ENCODE data around the gene FABP3. TPM values are rescaled to one million over a fixed set of nuclear protein-coding genes. Genes with fewer than 3 reads are reported as not detected.

FABP3 gene
- total RNA-seq, 4 donors from 2014 or later, result 2.5 to 12.1 (median 8.6) TPM

DNA sequence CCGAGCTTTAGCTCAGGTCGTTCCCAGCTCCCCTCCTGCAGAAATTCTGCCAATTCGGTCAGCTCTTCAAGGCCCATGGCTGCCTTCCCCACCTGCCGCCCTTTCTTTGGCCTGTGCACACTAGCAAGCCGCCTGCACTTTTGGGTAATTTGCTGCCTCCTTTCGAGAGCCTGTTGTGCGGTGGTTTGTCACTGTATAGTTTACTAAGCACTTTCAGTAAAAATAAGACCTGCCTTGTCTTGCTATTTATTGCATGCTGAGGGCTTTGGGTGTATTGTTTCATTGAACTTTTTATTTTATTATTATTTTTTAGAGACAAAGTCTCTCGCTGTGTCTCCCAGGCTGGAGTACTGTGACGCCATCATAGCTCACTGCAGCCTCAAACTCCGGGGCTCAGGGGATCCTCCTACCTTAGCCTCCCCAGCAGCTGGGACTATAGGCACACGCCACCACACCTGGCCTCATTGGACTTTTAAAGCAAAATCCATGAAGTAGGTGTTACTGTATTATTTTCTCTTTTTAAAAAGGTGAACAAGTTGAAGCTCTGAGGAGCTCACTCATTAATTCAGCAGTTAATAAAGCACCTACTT is 1.1 kb upstream of the FABP3 start:
- 32 to 37% methylated on average over 11 of the region's 11 CpGs for WGBS, 2 donors

GRCh38 chr1:31372751-31373055 is 173 bp downstream of the FABP3 start:
- peak overlapping the region; percentile 12 for H3K4me3 ChIP-seq (ENCODE audit: low read depth, poor library complexity, severe bottlenecking)
- intact Hi-C loops (cut with DNase I; ENCODE audit: low total_unique reads), result no loop called here
- TF ChIP-seq CTCF (IDR thresholded peaks at IDR 0.05) (no peak), POLR2A (IDR thresholded peaks at IDR 0.05) (no peak)
- 36 to 44% methylated on average over 6 to 10 of the region's 10 CpGs for WGBS, 2 donors
- DNase-seq (ENCODE audit: low spot score in 2 of 2), result no peak

More for the DNA sequence above, 1.1 kb upstream of the FABP3 start:
- intact Hi-C loops (cut with DNase I; ENCODE audit: low total_unique reads), result no loop called here
- peak in 1 of 2 donors; percentile 69 for DNase-seq (ENCODE audit: low spot score in 2 of 2)
- TF ChIP-seq POLR2A (IDR thresholded peaks at IDR 0.05), result no peak
- TF ChIP-seq CTCF (IDR thresholded peaks at IDR 0.05), result no peak
- H3K4me3 ChIP-seq (ENCODE audit: low read depth, poor library complexity, severe bottlenecking), result no peak overlapping the region

- H3K4me3 ChIP-seq (ENCODE audit: low read depth, poor library complexity, severe bottlenecking), result no peak overlapping the region
- intact Hi-C loops (cut with DNase I; ENCODE audit: low total_unique reads), result no loop called here
- no peak for TF ChIP-seq POLR2A (IDR thresholded peaks at IDR 0.05)
- TF ChIP-seq CTCF (IDR thresholded peaks at IDR 0.05), result no peak
- peak in 1 of 2 donors; percentile 50 for DNase-seq (ENCODE audit: low spot score in 2 of 2)
- 66 to 83% methylated on average over 3 of the region's 3 CpGs for WGBS, 2 donors
Observed at GRCh38 chr1:31372051-31372450, 825 bp downstream of the FABP3 start.

- WGBS, 2 donors, result 73 to 75% methylated on average over 10 of the region's 10 CpGs
- intact Hi-C loops (cut with DNase I; ENCODE audit: low total_unique reads), result no loop called here
- TF ChIP-seq POLR2A (IDR thresholded peaks at IDR 0.05) (no peak), CTCF (IDR thresholded peaks at IDR 0.05) (no peak)
- peak in 1 of 2 donors; percentile 62 for DNase-seq (ENCODE audit: low spot score in 2 of 2)
- H3K4me3 ChIP-seq (ENCODE audit: low read depth, poor library complexity, severe bottlenecking), result no peak overlapping the region
Observed at GRCh38 chr1:31371121-31371959, 1.5 kb downstream of the FABP3 start.

DNA sequence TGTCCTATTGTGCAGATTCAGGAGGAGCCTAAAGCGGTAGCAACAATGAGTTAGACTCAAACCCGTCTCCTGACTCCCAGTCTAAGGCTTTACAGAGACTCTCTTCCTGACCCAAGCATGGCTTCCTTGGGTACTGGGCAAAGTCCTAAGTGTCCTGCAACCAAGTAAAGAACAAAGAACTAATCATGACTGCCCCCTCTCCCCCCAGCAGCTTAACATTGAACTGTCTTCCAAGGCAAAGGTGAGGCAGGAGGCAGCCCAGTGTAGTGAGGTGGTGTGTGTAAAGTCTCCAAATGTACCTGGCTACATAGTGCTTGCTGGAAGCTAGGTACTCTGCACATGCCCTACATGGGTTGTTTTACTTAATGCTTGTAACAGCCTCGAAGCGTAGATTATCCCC is 2.3 kb downstream of the FABP3 start:
- peak in 1 of 2 donors; percentile 53 for DNase-seq (ENCODE audit: low spot score in 2 of 2)
- TF ChIP-seq POLR2A (IDR thresholded peaks at IDR 0.05) (no peak), CTCF (IDR thresholded peaks at IDR 0.05) (no peak)
- intact Hi-C loops (cut with DNase I; ENCODE audit: low total_unique reads), result no loop called here
- 89 to 97% methylated on average over 4 of the region's 4 CpGs for WGBS, 2 donors
- no peak overlapping the region for H3K4me3 ChIP-seq (ENCODE audit: low read depth, poor library complexity, severe bottlenecking)

Data from lower leg skin (tissue), 4 donors.